ENCODE results near the gene HECTD1. TPM values are rescaled to one million over a fixed set of nuclear protein-coding genes. Genes with fewer than 3 reads are reported as not detected.
A peak's percentile ranks its signal among the peaks of the same experiment; 100 is the strongest.
"Not testable (repeated sequence)": the region's sequence is repeated elsewhere in the genome, so short reads cannot be mapped to it uniquely, and the experiment has no call there.

HECTD1 gene
- total RNA-seq, 1 donor from 2014 or later, result 110 TPM

- Histone ChIP-seq H3K27me3 (ENCODE audit: insufficient read depth, low read length) (no peaks in the 10 kb centered on the region), H3K4me3 (ENCODE audit: insufficient read depth, low read depth, low read length) (no peak overlapping the region), H3K9ac (ENCODE audit: low read length) (no peak overlapping the region), H3K79me2 (ENCODE audit: insufficient read depth, low read length) (no peaks in the 10 kb centered on the region), H2AFZ (ENCODE audit: low read depth, low read length) (no peak overlapping the region), H3K4me2 (ENCODE audit: low read length) (no peak overlapping the region), H4K20me1 (ENCODE audit: insufficient read depth, low read length) (no peaks in the 10 kb centered on the region), H3K36me3 (ENCODE audit: insufficient read depth, low read length) (no peaks in the 10 kb centered on the region), H3K4me1 (ENCODE audit: insufficient read depth, low read length) (no peaks in the 10 kb centered on the region), H3K9me3 (ENCODE audit: insufficient read depth, low read depth, low read length) (no peaks in the 10 kb centered on the region), H3K27ac (ENCODE audit: low read depth, low read length) (no peak overlapping the region)
- DNase-seq (ENCODE audit: low read depth), result no peak
- TF ChIP-seq EZH2 (IDR thresholded peaks at IDR 0.05; ENCODE audit: insufficient read depth, low read length), result no peak
- TF ChIP-seq CTCF (IDR thresholded peaks at IDR 0.05; ENCODE audit: insufficient read depth, low read depth, low read length), result no peak
- no peak overlapping the region for H3K27ac Mint-ChIP-seq (ENCODE audit: unreplicated experiment)
- no peaks in the 10 kb centered on the region for H3K36me3 Mint-ChIP-seq (ENCODE audit: low read depth, unreplicated experiment)
- H3K27me3 Mint-ChIP-seq (ENCODE audit: low read depth, unreplicated experiment), result peaks cover 9% of the 10 kb centered on the region
- no peak for FAIRE-seq
- H3K4me1 Mint-ChIP-seq (ENCODE audit: low read depth, unreplicated experiment), result no peaks in the 10 kb centered on the region
- H3K4me3 Mint-ChIP-seq (ENCODE audit: unreplicated experiment), result no peak overlapping the region
- H3K9me3 Mint-ChIP-seq (ENCODE audit: unreplicated experiment), result peaks cover 4% of the 10 kb centered on the region
These were observed 43.7 kb upstream of the HECTD1 start for GRCh38 chr14:31251028-31251958.

- DNase-seq (ENCODE audit: low read depth), result no peak
- Histone ChIP-seq H3K4me3 (ENCODE audit: insufficient read depth, low read depth, low read length) (no peak overlapping the region), H3K9me3 (ENCODE audit: insufficient read depth, low read depth, low read length) (no peaks in the 10 kb centered on the region), H4K20me1 (ENCODE audit: insufficient read depth, low read length) (no peaks in the 10 kb centered on the region), H3K36me3 (ENCODE audit: insufficient read depth, low read length) (no peaks in the 10 kb centered on the region), H3K9ac (ENCODE audit: low read length) (no peak overlapping the region), H2AFZ (ENCODE audit: low read depth, low read length) (no peak overlapping the region), H3K4me1 (ENCODE audit: insufficient read depth, low read length) (no peaks in the 10 kb centered on the region), H3K79me2 (ENCODE audit: insufficient read depth, low read length) (no peaks in the 10 kb centered on the region), H3K27ac (ENCODE audit: low read depth, low read length) (no peak overlapping the region), H3K27me3 (ENCODE audit: insufficient read depth, low read length) (no peaks in the 10 kb centered on the region), H3K4me2 (ENCODE audit: low read length) (no peak overlapping the region)
- no peak for FAIRE-seq
- peaks cover 4% of the 10 kb centered on the region for H3K9me3 Mint-ChIP-seq (ENCODE audit: unreplicated experiment)
- peaks cover 14% of the 10 kb centered on the region for H3K27me3 Mint-ChIP-seq (ENCODE audit: low read depth, unreplicated experiment)
- no peak overlapping the region for H3K4me3 Mint-ChIP-seq (ENCODE audit: unreplicated experiment)
- peaks cover 1% of the 10 kb centered on the region for H3K4me1 Mint-ChIP-seq (ENCODE audit: low read depth, unreplicated experiment)
- TF ChIP-seq CTCF (IDR thresholded peaks at IDR 0.05; ENCODE audit: insufficient read depth, low read depth, low read length) (no peak), EZH2 (IDR thresholded peaks at IDR 0.05; ENCODE audit: insufficient read depth, low read length) (no peak)
- H3K36me3 Mint-ChIP-seq (ENCODE audit: low read depth, unreplicated experiment), result no peaks in the 10 kb centered on the region
- H3K27ac Mint-ChIP-seq (ENCODE audit: unreplicated experiment), result no peak overlapping the region
These were observed 37.0 kb upstream of the HECTD1 start for GRCh38 chr14:31244626-31245025.

- peaks cover 4% of the 10 kb centered on the region for H3K9me3 Mint-ChIP-seq (ENCODE audit: unreplicated experiment)
- Histone ChIP-seq H3K27me3 (ENCODE audit: insufficient read depth, low read length) (no peaks in the 10 kb centered on the region), H3K4me2 (ENCODE audit: low read length) (no peak overlapping the region), H3K36me3 (ENCODE audit: insufficient read depth, low read length) (no peaks in the 10 kb centered on the region), H3K9ac (ENCODE audit: low read length) (no peak overlapping the region), H3K4me1 (ENCODE audit: insufficient read depth, low read length) (no peaks in the 10 kb centered on the region), H3K9me3 (ENCODE audit: insufficient read depth, low read depth, low read length) (no peaks in the 10 kb centered on the region), H4K20me1 (ENCODE audit: insufficient read depth, low read length) (no peaks in the 10 kb centered on the region), H2AFZ (ENCODE audit: low read depth, low read length) (no peak overlapping the region), H3K4me3 (ENCODE audit: insufficient read depth, low read depth, low read length) (no peak overlapping the region), H3K27ac (ENCODE audit: low read depth, low read length) (no peak overlapping the region), H3K79me2 (ENCODE audit: insufficient read depth, low read length) (no peaks in the 10 kb centered on the region)
- no peak overlapping the region for H3K4me3 Mint-ChIP-seq (ENCODE audit: unreplicated experiment)
- DNase-seq (ENCODE audit: low read depth), result no peak
- no peaks in the 10 kb centered on the region for H3K36me3 Mint-ChIP-seq (ENCODE audit: low read depth, unreplicated experiment)
- H3K4me1 Mint-ChIP-seq (ENCODE audit: low read depth, unreplicated experiment), result peaks cover 1% of the 10 kb centered on the region
- no peak for FAIRE-seq
- H3K27ac Mint-ChIP-seq (ENCODE audit: unreplicated experiment), result no peak overlapping the region
- TF ChIP-seq CTCF (IDR thresholded peaks at IDR 0.05; ENCODE audit: insufficient read depth, low read depth, low read length), result no peak
- no peak for TF ChIP-seq EZH2 (IDR thresholded peaks at IDR 0.05; ENCODE audit: insufficient read depth, low read length)
- H3K27me3 Mint-ChIP-seq (ENCODE audit: low read depth, unreplicated experiment), result peaks cover 14% of the 10 kb centered on the region
These were observed 36.3 kb upstream of the HECTD1 start for GRCh38 chr14:31243860-31244259.

- not testable (repeated sequence) for H3K27ac ChIP-seq (ENCODE audit: low read depth, low read length); H3K27ac Mint-ChIP-seq (ENCODE audit: unreplicated experiment); H3K9me3 ChIP-seq (ENCODE audit: insufficient read depth, low read depth, low read length); H3K4me1 ChIP-seq (ENCODE audit: insufficient read depth, low read length); H4K20me1 ChIP-seq (ENCODE audit: insufficient read depth, low read length); H3K9me3 Mint-ChIP-seq (ENCODE audit: unreplicated experiment); H2AFZ ChIP-seq (ENCODE audit: low read depth, low read length); H3K4me1 Mint-ChIP-seq (ENCODE audit: low read depth, unreplicated experiment); H3K36me3 Mint-ChIP-seq (ENCODE audit: low read depth, unreplicated experiment); H3K36me3 ChIP-seq (ENCODE audit: insufficient read depth, low read length); H3K79me2 ChIP-seq (ENCODE audit: insufficient read depth, low read length); FAIRE-seq; H3K9ac ChIP-seq (ENCODE audit: low read length); H3K4me3 ChIP-seq (ENCODE audit: insufficient read depth, low read depth, low read length); H3K27me3 ChIP-seq (ENCODE audit: insufficient read depth, low read length); H3K4me3 Mint-ChIP-seq (ENCODE audit: unreplicated experiment)
- peak overlapping the region; percentile 3 for H3K4me2 ChIP-seq (ENCODE audit: low read length)
- DNase-seq (ENCODE audit: low read depth), result peak; percentile 65
- peaks cover 14% of the 10 kb centered on the region for H3K27me3 Mint-ChIP-seq (ENCODE audit: low read depth, unreplicated experiment)
These were observed 34.8 kb upstream of the HECTD1 start for GRCh38 chr14:31242161-31242940.
